ENCODE measurements around the gene THBD.

THBD gene, protein sequence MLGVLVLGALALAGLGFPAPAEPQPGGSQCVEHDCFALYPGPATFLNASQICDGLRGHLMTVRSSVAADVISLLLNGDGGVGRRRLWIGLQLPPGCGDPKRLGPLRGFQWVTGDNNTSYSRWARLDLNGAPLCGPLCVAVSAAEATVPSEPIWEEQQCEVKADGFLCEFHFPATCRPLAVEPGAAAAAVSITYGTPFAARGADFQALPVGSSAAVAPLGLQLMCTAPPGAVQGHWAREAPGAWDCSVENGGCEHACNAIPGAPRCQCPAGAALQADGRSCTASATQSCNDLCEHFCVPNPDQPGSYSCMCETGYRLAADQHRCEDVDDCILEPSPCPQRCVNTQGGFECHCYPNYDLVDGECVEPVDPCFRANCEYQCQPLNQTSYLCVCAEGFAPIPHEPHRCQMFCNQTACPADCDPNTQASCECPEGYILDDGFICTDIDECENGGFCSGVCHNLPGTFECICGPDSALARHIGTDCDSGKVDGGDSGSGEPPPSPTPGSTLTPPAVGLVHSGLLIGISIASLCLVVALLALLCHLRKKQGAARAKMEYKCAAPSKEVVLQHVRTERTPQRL

GRCh38 chr20:23049201-23050075 is at the start of gene THBD:
Gene THBD (minus strand): TSS chr20:23049672. CDS start chr20:23049504, 168 bp downstream.
- DNase-seq (ENCODE audit: low read depth): no peak

DNA sequence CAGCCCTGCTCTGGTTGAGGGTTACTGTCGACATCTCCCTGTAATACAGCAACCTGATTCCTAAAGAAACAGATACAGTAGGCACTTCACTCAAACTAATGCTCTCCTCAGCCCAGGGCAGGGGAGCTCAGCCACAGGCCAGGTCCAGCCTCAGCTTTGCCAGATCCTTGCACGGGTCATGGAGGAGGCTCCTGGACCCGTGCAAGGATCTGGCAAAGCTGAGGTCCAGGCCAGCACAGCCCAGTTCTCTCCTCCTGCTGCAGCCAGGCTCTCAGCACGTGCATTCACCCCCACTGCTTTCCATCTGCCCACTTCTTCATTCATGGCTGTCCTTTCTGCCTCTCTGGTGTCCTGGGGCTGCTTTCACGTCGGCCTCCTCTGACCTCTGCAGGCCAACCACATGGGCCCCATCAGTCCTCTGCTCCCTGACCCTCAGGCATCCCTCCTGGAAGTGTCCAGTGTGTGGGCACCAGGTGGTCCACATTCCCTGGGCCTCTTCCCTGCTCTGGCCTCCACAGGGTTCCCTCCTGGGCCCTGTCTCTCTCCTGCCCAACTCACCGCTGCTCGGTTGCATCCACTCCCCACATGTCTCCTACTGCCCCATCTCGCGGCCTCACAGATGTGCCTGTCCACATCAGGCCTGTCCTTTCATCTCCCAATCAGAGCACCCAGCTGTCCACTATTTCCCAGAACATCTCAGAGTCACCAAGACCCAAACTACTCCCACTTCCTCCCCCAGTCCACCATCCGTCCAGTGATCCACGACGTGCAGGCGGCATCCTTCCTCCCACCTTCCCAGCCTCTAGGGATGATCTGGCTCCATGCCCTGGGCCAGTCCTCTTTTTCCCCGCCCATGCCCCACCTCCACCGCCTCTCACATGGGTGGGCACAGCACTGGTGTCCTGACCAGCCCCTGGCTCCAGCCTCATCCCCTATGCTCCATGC is 48.4 kb upstream of the THBD start:
- DNase-seq (ENCODE audit: low read depth): no peak

DNA sequence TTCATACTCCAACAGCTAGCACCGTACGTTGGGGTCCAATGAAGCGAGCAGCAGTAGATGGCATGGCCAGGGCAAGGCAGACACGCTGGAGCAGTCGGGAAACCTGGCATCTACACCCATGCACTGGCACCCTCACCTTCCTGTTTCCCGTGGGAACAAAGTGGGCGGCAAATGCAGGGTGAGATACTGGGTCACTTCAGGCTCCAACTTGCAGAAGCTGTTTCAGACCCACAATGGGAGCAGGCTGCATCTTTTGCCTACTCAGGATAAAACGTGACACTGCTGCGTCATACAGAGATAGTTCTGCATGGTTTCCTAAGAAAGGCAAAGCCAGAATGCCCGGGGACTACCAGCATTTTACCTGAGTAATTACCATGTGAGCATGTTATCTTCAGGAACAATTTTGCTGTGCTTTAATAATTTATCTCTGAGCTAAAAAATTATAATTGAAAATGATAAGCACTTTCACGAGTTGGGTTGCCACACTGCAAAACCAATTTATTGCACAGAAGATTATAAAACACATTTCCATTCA is 47.6 kb upstream of the THBD start:
- DNase-seq (ENCODE audit: low read depth): no peak

GRCh38 chr20:23096097-23096496 is 46.6 kb upstream of the THBD start:
- DNase-seq (ENCODE audit: low read depth): no peak

DNA sequence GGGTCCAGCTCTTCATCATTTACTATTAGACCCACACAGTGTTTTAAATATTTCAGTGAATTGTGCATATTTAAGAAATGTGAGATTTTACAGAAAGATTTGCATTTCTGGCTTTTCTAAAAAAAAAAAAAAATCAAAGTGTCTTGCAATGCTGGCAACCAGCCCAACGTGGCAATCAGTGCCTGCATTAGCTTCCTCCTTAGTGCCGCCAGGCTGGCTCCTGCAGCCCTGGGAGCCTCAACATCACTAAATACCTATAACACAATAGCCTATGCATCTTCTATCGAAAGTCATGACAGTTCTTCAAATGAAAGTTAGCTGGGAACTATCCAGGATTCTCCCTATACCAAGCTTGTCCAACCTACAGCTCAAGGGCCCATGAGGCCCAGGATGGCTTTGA is 46.0 kb upstream of the THBD start:
- DNase-seq (ENCODE audit: low read depth): no peak

DNA sequence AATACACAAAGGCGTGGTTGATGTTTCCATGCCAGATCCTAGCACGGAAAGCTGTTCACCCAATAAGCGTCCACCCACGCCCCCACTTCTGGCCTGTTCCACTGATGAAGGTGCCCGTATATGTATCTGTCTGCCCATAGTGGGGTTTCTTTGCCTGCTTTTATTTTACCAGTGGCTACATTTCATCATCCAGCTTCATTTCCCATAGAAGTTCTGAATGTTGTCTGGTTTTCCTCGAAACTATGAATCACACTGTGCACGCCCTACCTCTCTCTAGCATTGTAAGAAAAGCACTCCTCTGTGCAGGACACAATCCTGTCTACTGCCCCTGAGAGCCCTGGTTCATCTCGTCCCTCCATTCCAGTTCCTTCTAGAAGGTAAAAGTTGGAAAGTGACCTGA is 45.5 kb upstream of the THBD start:
- no peak for DNase-seq (ENCODE audit: low read depth)

DNA sequence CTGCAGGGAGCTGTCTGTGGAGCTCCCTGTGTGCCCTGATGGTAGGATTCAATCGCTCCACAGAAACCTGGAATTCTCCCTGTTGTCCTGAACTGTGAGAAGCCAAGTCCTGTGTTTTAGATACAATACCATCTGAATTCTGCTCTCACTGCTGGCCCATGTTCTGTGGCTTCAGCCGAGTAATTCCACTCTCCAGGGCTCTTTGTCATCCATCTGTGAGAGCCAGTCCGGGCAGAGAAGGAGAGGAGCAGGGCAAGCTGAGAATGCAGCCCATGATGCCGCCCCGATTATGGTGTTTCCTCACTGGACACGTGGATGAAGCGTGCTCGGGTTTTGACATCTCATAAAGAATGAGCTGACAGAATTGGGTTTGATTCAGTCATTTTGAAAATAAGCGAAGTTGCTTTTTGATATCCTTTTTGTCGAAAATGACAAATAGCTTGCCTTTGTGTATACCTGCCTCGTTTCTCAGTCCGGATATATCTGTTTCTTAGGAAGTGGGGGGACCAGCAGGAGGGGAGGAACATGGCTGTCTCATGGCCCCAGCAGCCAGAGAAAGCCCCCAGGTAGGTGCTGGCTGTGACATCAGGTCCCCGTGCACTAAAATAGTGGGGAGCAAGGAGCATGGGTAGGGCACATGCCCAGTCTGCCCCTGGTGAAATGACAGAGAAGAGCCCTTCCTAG is 44.9 kb upstream of the THBD start:
- no peak for DNase-seq (ENCODE audit: low read depth)

DNA sequence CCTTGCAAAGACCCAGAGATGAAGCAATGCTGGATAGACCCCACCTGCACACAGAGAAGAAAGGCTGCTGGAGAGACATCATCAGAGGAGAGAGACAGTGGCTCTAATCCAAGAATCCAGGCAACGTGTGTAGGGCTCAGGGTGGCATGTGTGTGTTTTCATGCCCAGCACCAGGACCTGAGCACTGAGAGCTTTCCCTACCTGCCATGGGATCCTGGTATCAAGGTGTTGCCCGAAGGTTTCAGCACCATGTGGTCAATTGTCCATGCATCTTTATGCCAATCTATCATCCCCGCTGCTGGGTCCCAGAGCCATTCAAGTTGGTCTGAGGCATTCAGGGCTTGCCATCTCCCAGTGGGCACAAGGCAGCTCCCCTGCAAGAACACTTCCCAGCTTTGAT is 44.1 kb upstream of the THBD start:
- no peak for DNase-seq (ENCODE audit: low read depth)

- no peak for DNase-seq (ENCODE audit: low read depth)
Observed at GRCh38 chr20:23092861-23093495, 43.5 kb upstream of the THBD start.

DNA sequence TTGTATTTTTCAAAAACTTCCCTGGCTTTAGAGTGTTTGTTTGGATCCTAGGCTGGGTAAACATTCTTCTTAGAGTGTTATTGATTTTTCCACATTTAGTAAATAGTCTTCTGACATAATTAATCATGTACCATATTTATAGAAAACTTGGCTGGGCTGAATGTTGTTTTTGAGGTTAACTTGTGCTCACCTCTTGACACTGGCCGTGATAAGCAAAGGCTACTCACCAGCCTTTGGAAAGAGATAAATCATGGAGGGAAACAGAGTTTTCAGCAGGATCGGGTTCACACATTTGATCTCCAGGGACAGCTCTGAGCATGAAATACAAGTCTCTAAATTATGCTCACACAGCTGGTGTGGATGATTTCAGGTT is 42.9 kb upstream of the THBD start:
- no peak for DNase-seq (ENCODE audit: low read depth)

DNA sequence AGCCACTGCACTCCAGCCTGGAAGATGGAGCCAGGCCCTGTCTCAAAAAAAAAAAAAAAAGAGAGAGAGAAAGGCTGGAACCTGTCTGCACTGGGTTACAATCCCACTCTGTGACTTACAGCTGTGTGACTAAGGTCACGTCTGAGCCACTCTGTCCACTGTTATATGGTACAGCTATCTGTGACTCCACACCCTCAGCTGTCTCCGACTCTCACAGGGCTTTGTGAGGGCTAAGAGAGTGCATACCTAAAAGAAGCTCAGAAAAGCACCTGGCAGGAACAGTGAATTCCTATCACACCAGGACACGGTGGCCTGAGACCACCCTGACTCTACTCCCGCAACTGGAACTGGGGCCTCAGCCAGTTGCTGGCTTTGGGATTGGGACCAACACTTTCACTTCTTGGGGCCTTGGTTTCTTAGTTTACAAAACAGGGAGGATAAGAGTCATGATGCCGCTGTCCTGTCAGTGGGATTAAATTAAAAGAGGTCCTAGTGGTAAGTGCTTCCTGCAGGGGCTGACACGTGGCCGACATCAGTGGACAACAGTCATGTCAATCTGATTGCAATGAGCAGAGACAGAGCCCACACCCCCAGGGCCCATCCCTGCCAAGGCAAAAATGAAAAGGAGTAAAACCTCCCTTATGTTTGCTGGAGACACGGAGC is 42.4 kb upstream of the THBD start:
- no peak for DNase-seq (ENCODE audit: low read depth)

DNA sequence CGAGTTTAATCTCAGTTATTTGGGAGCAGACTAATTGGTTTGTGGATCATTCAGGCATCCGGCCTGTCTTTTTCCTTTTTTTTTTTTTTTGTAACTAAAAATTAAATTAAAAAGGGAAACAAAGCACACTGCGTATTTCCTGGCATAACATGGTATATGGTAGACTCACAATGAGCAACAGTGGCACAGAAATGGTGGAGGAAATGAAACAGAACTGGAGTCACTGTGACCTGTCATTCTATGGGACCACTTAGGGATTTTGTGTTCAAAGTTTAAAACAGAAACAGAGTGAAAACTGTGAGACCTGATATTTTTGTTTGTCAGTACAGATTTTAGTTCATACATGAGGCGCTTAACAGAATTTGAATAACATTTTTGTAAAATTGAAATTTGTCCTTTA is 41.4 kb upstream of the THBD start:
- no peak for DNase-seq (ENCODE audit: low read depth)

GRCh38 chr20:23090147-23090546 is 40.7 kb upstream of the THBD start:
- DNase-seq (ENCODE audit: low read depth): no peak

GRCh38 chr20:23088866-23089265 is 39.4 kb upstream of the THBD start:
- DNase-seq (ENCODE audit: low read depth): no peak

DNA sequence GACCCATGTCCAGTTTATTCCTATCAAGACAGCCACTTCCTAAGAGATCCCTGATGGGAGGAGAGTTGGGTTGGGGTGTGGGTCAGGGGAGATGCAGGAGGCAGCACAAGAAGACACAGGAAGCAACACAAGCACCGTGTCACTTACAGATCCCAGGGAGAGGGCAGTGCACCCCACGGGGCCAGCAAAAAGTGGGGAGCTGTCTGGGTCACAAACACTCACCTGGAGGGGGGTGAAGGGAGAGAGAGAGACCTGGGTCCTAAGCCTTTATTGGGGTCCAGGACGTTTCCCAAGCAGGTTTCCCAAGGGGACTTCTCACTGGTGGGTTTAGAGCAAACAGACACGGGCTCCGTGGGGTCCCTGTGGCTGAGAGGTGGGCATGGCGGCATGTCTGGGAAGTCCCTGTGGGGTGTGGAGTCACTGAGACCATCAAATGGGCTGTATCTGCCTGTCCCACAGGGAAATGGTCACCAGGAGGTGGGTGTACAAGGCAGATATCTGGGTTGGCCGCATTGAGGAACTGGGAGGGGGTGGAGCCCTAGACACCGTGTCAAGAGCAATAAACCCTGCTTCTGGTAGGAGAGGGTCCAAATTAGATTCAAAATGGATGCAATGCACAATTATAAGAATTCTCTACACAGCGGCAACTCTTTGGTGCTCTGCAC is 38.2 kb upstream of the THBD start:
- no peak for DNase-seq (ENCODE audit: low read depth)

GRCh38 chr20:23086931-23087411 is 37.5 kb upstream of the THBD start:
- no peak for DNase-seq (ENCODE audit: low read depth)

- no peak for DNase-seq (ENCODE audit: low read depth)
Observed at GRCh38 chr20:23086056-23086566, 36.6 kb upstream of the THBD start, which contains the start of gene CD93. Gene CD93 (minus strand): TSS chr20:23086324. CDS start chr20:23086192, 132 bp downstream.

GRCh38 chr20:23085436-23086055 is 36.1 kb upstream of the THBD start:
- no peak for DNase-seq (ENCODE audit: low read depth)
